ENCODE measurements around the gene COPS3. TPM values are rescaled to one million over a fixed set of nuclear protein-coding genes. Genes with fewer than 3 reads are reported as not detected.

COPS3 gene
- total RNA-seq, 1 experiment from 2014 or later: 157 TPM

DNA sequence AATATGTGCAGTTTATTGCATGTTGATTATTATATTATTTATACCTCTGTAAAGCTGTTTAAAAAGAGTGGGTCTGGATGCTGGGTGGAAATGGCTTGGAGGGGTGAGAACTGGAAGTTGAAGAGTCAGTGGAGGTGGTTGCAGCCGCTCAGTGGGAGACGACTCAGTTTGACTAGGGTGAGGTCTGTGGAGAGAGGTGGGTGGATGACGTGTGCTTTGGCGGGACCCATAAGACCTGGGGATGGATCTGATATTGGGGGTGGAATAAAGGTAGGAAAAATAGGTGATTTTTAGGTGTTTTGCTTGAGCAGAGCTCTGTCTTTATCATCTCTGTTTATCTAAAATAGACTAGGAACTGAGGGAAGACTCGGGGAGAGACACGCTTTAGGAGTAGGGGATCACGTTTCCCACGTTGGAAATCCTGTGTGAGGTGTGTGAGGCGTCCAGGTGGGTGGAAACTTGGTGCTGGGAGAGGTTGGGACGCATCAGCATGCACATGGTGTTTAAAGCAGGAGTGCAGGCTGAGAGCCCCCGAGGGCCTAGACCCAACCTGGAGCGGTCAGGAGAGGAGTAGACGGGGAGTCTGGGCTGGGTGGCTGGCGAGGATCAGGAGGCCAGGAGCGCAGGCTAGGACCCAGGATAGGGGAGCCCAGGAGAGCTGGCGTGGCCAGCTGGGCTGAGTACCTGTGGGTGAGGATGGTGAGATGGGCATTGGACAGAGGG lies 39.3 kb upstream of the COPS3 start:
- BruUV-seq (replicated peaks): no TSS peak
- no peak overlapping the region for H3K27ac ChIP-seq (ENCODE audit: low read depth, low read length, poor library complexity, severe bottlenecking)
- no peaks in the 10 kb centered on the region for H3K4me1 ChIP-seq (ENCODE audit: insufficient read depth, low read length, poor library complexity, severe bottlenecking)
- H3K36me3 ChIP-seq (ENCODE audit: insufficient read depth, low read length, poor library complexity, severe bottlenecking): no peaks in the 10 kb centered on the region
- H3K27me3 ChIP-seq (replicated peaks; ENCODE audit: insufficient read depth, low read depth, low read length, poor library complexity): no peaks in the 10 kb centered on the region
- no peak overlapping the region for H3K4me3 ChIP-seq (ENCODE audit: low read depth, low read length, poor library complexity, severe bottlenecking)
- ChIA-PET CTCF (no interaction called here), POLR2A (ENCODE audit: low non-redundant PET) (no interaction called here)
- intact Hi-C loops (cut with micrococcal nuclease; ENCODE audit: unreplicated experiment): no loop called here
- H3K9me3 ChIP-seq (ENCODE audit: low read depth, low read length, poor library complexity, severe bottlenecking): no peaks in the 10 kb centered on the region
- DNase-seq (ENCODE audit: low spot score): no peak
- TF ChIP-seq EZH2 (IDR thresholded peaks at IDR 0.05; ENCODE audit: borderline replicate concordance, low read depth, low read length, poor library complexity, severe bottlenecking): no peak
- TF ChIP-seq, protein P1, sequence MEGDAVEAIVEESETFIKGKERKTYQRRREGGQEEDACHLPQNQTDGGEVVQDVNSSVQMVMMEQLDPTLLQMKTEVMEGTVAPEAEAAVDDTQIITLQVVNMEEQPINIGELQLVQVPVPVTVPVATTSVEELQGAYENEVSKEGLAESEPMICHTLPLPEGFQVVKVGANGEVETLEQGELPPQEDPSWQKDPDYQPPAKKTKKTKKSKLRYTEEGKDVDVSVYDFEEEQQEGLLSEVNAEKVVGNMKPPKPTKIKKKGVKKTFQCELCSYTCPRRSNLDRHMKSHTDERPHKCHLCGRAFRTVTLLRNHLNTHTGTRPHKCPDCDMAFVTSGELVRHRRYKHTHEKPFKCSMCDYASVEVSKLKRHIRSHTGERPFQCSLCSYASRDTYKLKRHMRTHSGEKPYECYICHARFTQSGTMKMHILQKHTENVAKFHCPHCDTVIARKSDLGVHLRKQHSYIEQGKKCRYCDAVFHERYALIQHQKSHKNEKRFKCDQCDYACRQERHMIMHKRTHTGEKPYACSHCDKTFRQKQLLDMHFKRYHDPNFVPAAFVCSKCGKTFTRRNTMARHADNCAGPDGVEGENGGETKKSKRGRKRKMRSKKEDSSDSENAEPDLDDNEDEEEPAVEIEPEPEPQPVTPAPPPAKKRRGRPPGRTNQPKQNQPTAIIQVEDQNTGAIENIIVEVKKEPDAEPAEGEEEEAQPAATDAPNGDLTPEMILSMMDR (conservative IDR thresholded peaks at IDR 0.05; ENCODE audit: low read depth, low read length): no peak

DNA sequence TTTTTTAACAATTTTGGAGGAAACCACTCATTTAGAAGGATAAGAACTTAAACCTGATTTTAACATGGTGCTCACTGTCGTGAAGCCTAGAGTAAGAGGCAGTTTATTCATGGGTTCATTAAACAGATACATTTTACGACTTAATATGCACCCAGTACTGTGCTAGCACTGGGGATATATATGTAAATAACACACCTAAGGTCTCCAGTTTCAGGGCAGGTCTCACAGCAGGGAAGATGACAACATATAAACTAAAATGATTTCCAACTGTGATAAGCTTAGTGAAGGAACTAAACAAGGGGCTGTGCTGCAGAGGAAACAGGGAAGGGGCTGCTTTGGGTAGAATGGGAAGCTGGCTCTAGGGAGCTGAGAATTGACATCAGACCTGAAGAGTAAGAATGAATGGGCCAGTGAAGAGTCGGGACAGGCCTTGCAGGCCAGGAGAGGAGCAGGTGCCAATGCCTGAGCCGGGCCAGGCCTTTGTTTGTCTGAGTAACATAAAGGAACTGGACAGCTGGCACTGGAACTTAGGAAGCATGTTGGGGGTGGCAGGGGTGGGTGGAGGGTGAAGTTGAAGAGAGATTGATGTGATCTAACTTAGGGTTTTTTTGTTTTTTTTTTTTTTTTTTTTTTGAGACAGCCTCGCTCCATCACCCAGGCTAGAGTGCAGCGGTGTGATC lies 34.2 kb upstream of the COPS3 start:
- no TSS peak for BruUV-seq (replicated peaks)
- no peak for DNase-seq (ENCODE audit: low spot score)
- Histone ChIP-seq H3K27ac (ENCODE audit: low read depth, low read length, poor library complexity, severe bottlenecking) (no peak overlapping the region), H3K9me3 (ENCODE audit: low read depth, low read length, poor library complexity, severe bottlenecking) (no peaks in the 10 kb centered on the region), H3K4me3 (ENCODE audit: low read depth, low read length, poor library complexity, severe bottlenecking) (no peak overlapping the region), H3K4me1 (ENCODE audit: insufficient read depth, low read length, poor library complexity, severe bottlenecking) (no peaks in the 10 kb centered on the region), H3K27me3 (replicated peaks; ENCODE audit: insufficient read depth, low read depth, low read length, poor library complexity) (no peaks in the 10 kb centered on the region), H3K36me3 (ENCODE audit: insufficient read depth, low read length, poor library complexity, severe bottlenecking) (no peaks in the 10 kb centered on the region)
- intact Hi-C loops (cut with micrococcal nuclease; ENCODE audit: unreplicated experiment): no loop called here
- TF ChIP-seq EZH2 (IDR thresholded peaks at IDR 0.05; ENCODE audit: borderline replicate concordance, low read depth, low read length, poor library complexity, severe bottlenecking): no peak
- TF ChIP-seq, protein P1 (conservative IDR thresholded peaks at IDR 0.05; ENCODE audit: low read depth, low read length): no peak
- ChIA-PET POLR2A (ENCODE audit: low non-redundant PET) (no interaction called here), CTCF (interaction anchor here (0.6 to 1.7 kb wide), 2 partner anchors 125 to 458 kb away, joined by 3 read pairs; no protein-coding TSS in a partner anchor)

DNA sequence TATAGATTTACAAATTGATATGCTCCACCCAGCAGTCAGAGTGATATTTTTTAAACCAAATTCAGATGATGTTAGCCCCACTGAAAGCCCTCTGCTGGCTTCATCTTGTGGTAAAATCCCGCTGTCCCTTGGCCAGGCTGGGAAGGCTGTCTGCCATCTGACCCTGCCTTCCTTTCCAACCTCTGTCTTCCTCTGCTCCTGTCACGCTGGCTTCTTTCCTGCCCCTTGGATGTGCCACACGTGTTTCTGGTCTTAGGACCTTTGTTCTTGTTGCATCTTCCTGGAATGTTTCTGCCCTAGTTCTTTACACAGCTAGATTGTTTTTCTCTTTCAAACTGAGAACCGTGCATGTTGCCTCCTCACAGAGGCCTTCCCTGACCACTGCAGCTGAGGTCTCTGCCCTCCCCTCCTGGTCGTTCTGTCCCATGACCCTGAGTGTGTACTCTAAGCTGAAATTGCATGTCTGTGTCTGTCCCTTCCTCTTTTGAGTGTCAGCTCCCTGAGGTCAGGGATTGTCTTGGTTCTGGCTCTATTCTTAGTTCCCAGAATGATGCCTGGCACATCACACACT lies 33.5 kb upstream of the COPS3 start:
- H3K9me3 ChIP-seq (ENCODE audit: low read depth, low read length, poor library complexity, severe bottlenecking): no peaks in the 10 kb centered on the region
- no peaks in the 10 kb centered on the region for H3K27me3 ChIP-seq (replicated peaks; ENCODE audit: insufficient read depth, low read depth, low read length, poor library complexity)
- no peak overlapping the region for H3K27ac ChIP-seq (ENCODE audit: low read depth, low read length, poor library complexity, severe bottlenecking)
- intact Hi-C loops (cut with micrococcal nuclease; ENCODE audit: unreplicated experiment): no loop called here
- POLR2A ChIA-PET (ENCODE audit: low non-redundant PET): no interaction called here
- TF ChIP-seq, protein P1 (conservative IDR thresholded peaks at IDR 0.05; ENCODE audit: low read depth, low read length): no peak
- no peak for TF ChIP-seq EZH2 (IDR thresholded peaks at IDR 0.05; ENCODE audit: borderline replicate concordance, low read depth, low read length, poor library complexity, severe bottlenecking)
- no TSS peak for BruUV-seq (replicated peaks)
- no peak overlapping the region for H3K4me3 ChIP-seq (ENCODE audit: low read depth, low read length, poor library complexity, severe bottlenecking)
- no peaks in the 10 kb centered on the region for H3K4me1 ChIP-seq (ENCODE audit: insufficient read depth, low read length, poor library complexity, severe bottlenecking)
- CTCF ChIA-PET: interaction anchor here (1.7 kb wide), 1 partner anchor 124 kb away, joined by 3 read pairs; no protein-coding TSS in a partner anchor
- no peak for DNase-seq (ENCODE audit: low spot score)
- H3K36me3 ChIP-seq (ENCODE audit: insufficient read depth, low read length, poor library complexity, severe bottlenecking): no peaks in the 10 kb centered on the region
